ENCODE measurements around the gene TC2N. TPM values are rescaled to one million over a fixed set of nuclear protein-coding genes. Genes with fewer than 3 reads are reported as not detected.

The TC2N gene
- total RNA-seq, 1 donor from 2014 or later, result 0.35 TPM

- TF ChIP-seq, protein P1, sequence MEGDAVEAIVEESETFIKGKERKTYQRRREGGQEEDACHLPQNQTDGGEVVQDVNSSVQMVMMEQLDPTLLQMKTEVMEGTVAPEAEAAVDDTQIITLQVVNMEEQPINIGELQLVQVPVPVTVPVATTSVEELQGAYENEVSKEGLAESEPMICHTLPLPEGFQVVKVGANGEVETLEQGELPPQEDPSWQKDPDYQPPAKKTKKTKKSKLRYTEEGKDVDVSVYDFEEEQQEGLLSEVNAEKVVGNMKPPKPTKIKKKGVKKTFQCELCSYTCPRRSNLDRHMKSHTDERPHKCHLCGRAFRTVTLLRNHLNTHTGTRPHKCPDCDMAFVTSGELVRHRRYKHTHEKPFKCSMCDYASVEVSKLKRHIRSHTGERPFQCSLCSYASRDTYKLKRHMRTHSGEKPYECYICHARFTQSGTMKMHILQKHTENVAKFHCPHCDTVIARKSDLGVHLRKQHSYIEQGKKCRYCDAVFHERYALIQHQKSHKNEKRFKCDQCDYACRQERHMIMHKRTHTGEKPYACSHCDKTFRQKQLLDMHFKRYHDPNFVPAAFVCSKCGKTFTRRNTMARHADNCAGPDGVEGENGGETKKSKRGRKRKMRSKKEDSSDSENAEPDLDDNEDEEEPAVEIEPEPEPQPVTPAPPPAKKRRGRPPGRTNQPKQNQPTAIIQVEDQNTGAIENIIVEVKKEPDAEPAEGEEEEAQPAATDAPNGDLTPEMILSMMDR (IDR thresholded peaks at IDR 0.05), result no peak
- Mint-ChIP-seq H3K4me3 (ENCODE audit: unreplicated experiment) (no peak overlapping the region), H3K27ac (ENCODE audit: unreplicated experiment) (no peak overlapping the region), H3K36me3 (ENCODE audit: unreplicated experiment) (no peaks in the 10 kb centered on the region), H3K27me3 (ENCODE audit: unreplicated experiment) (peaks cover 3% of the 10 kb centered on the region), H3K9me3 (ENCODE audit: unreplicated experiment) (no peaks in the 10 kb centered on the region), H3K4me1 (ENCODE audit: unreplicated experiment) (no peaks in the 10 kb centered on the region)
- DNase-seq (ENCODE audit: extremely low spot score, unreplicated experiment), result no peak
Observed at GRCh38 chr14:91754819-91755218, 112.5 kb downstream of the TC2N start.

DNA sequence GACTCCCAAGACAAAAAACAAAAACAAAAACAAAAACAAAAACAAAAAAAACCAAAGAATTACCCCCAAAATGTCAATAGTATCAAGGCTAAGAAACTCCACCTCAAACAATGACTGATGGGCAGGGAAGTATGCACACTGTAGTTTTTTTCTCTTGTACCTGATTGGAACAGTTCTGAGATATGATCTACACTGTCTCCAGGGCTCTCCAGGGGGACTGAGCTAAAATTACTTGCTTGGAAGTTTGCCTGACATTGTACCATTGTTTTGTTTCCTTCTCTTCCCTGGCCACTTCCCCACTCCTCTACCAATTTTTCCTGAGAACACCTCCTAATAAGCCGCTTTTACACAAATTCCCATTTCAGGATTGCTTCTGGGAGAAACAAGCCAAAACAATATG is 113.2 kb downstream of the TC2N start:
- Mint-ChIP-seq H3K4me1 (ENCODE audit: unreplicated experiment) (no peaks in the 10 kb centered on the region), H3K4me3 (ENCODE audit: unreplicated experiment) (no peak overlapping the region), H3K9me3 (ENCODE audit: unreplicated experiment) (no peaks in the 10 kb centered on the region), H3K27ac (ENCODE audit: unreplicated experiment) (no peak overlapping the region), H3K36me3 (ENCODE audit: unreplicated experiment) (no peaks in the 10 kb centered on the region), H3K27me3 (ENCODE audit: unreplicated experiment) (peaks cover 3% of the 10 kb centered on the region)
- TF ChIP-seq, protein P1 (IDR thresholded peaks at IDR 0.05), result no peak
- DNase-seq (ENCODE audit: extremely low spot score, unreplicated experiment), result no peak

GRCh38 chr14:91753501-91754128 is 113.7 kb downstream of the TC2N start:
- no peaks in the 10 kb centered on the region for H3K4me1 Mint-ChIP-seq (ENCODE audit: unreplicated experiment)
- TF ChIP-seq, protein P1 (IDR thresholded peaks at IDR 0.05), result no peak
- H3K27ac Mint-ChIP-seq (ENCODE audit: unreplicated experiment), result no peak overlapping the region
- no peak overlapping the region for H3K4me3 Mint-ChIP-seq (ENCODE audit: unreplicated experiment)
- no peak for DNase-seq (ENCODE audit: extremely low spot score, unreplicated experiment)
- H3K9me3 Mint-ChIP-seq (ENCODE audit: unreplicated experiment), result no peaks in the 10 kb centered on the region
- no peaks in the 10 kb centered on the region for H3K36me3 Mint-ChIP-seq (ENCODE audit: unreplicated experiment)
- H3K27me3 Mint-ChIP-seq (ENCODE audit: unreplicated experiment), result peaks cover 3% of the 10 kb centered on the region

- peaks cover 6% of the 10 kb centered on the region for H3K27me3 Mint-ChIP-seq (ENCODE audit: unreplicated experiment)
- TF ChIP-seq, protein P1 (IDR thresholded peaks at IDR 0.05), result no peak
- no peaks in the 10 kb centered on the region for H3K36me3 Mint-ChIP-seq (ENCODE audit: unreplicated experiment)
- no peak overlapping the region for H3K27ac Mint-ChIP-seq (ENCODE audit: unreplicated experiment)
- no peaks in the 10 kb centered on the region for H3K4me1 Mint-ChIP-seq (ENCODE audit: unreplicated experiment)
- no peaks in the 10 kb centered on the region for H3K9me3 Mint-ChIP-seq (ENCODE audit: unreplicated experiment)
- no peak for DNase-seq (ENCODE audit: extremely low spot score, unreplicated experiment)
- no peak overlapping the region for H3K4me3 Mint-ChIP-seq (ENCODE audit: unreplicated experiment)
Observed at GRCh38 chr14:91752961-91753360, 114.4 kb downstream of the TC2N start.

GRCh38 chr14:91751719-91752118 is 115.6 kb downstream of the TC2N start:
- Mint-ChIP-seq H3K4me3 (ENCODE audit: unreplicated experiment) (no peak overlapping the region), H3K27ac (ENCODE audit: unreplicated experiment) (no peak overlapping the region), H3K27me3 (ENCODE audit: unreplicated experiment) (peaks cover 14% of the 10 kb centered on the region), H3K4me1 (ENCODE audit: unreplicated experiment) (no peaks in the 10 kb centered on the region), H3K9me3 (ENCODE audit: unreplicated experiment) (no peaks in the 10 kb centered on the region), H3K36me3 (ENCODE audit: unreplicated experiment) (no peaks in the 10 kb centered on the region)
- DNase-seq (ENCODE audit: extremely low spot score, unreplicated experiment), result no peak
- TF ChIP-seq, protein P1 (IDR thresholded peaks at IDR 0.05), result no peak
